HG02970 (cell line): ENCODE data around the gene CCNL1.

Source experiments
- ATAC-seq: cut with Tn5 transposase; IDR thresholded peaks from one replicate; pipeline ENCODE4 v1.9.1; 2021; ENCODE audit warnings: mild to moderate bottlenecking, moderate library complexity, moderate number of reproducible peaks; ENCODE audit not compliant: unreplicated experiment, low FRiP score

The CCNL1 gene

DNA sequence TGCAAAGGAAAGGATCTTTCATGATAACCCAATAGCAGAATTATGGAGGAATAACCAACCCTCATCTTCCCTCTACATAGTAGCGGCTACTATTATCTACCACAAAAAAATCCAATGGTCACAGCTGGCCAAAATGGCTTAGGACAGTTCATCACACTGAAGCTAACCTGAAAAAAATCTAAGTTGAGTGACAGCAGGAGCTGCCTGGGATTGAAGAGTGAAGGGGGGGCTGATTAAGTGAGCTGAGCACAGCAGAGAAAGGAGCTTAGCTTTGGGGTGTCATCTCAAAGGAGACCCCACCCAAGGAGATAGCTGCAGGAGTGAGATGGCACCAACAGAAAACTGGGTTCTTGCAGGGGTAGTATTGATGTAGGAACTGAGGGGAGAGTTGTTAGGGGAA is 33.6 kb downstream of the CCNL1 start:
- ATAC-seq, result no peak

- no peak for ATAC-seq
Measured at GRCh38 chr3:157125101-157125500, 34.8 kb downstream of the CCNL1 start.

DNA sequence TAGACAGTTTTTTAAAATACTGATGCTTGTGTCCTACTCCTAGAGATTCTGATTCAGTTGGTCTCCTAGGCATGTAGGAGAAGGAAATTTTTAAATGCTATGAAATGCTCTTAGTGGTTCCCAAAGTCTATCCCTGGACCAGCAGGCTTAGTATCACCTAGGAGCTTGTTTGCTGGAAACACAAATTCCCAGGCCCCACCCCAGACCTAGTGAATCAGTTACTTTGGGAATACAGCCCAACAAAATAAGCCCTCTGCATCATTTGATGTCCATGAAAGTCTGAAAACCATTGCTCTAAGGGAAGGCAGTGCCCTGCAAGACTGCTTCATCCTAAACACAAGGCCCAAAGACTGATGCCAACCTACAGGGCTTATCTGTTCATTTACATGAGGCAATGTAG is 36.3 kb downstream of the CCNL1 start:
- no peak for ATAC-seq

GRCh38 chr3:157122832-157123427 is 37.0 kb downstream of the CCNL1 start:
- no peak for ATAC-seq

DNA sequence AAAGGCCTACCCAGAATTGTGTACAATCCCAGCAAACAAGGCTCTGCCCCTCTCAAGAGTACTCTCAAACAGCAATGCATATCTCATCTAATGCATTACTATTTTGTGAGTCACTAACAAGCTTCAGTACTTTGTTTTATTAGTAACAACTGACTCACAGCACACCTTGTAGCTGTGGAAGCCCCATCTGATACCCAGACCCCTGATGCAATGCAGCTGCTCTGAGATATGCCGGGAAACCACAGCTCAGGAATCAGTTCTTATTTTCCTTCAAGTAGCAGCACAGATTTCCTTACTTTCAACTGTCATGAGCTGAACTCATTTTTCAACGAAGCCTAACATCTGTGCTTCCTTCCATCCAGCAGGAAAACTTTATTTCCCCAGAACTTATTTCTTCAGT is 37.8 kb downstream of the CCNL1 start:
- ATAC-seq, result no peak

DNA sequence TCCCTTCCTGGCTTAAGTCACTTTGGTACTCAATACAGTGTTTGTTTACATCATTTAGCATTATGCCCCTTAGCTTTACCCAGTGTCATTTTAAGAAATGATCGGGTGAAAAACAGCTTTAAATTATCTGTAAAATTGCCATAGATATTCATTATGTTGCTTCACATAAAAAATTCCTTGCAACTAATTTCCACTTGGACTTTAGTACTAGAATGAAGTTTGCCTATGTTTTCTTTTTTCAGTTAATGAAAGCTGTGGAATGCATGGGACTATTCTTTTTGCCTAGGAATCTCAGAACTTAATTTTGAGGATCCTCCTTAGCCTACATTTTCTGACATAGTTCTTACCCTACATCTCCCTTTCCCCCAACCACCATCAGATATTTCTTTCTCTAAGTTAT is 38.4 kb downstream of the CCNL1 start:
- no peak for ATAC-seq

GRCh38 chr3:157120071-157120892 is 39.7 kb downstream of the CCNL1 start:
- no peak for ATAC-seq

- ATAC-seq, result no peak
Measured at GRCh38 chr3:157119369-157119951, 40.5 kb downstream of the CCNL1 start.

- ATAC-seq, result no peak
Measured at GRCh38 chr3:157117875-157118654, 41.9 kb downstream of the CCNL1 start.

DNA sequence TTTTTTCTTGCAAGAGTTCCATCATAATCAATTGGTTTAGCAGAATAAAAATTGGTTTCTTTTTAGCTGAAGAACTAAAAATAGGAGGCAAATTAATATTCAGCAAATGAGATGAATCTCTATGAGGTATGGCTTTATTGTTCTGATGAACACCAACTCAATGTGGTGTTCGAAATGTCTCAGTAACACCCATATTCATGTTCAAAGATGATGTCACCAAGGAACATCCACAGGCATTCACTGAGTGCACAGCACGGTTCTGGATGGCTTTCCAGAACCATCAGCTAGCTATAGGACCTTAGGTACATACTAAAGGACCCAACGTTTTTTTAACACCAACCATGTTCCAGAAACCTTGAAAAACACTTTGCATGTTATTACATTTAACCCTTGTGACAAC is 42.7 kb downstream of the CCNL1 start:
- ATAC-seq, result no peak

- ATAC-seq, result no peak
Measured at GRCh38 chr3:157116017-157116416, 43.9 kb downstream of the CCNL1 start.

- no peak for ATAC-seq
Measured at GRCh38 chr3:157115069-157116006, 44.6 kb downstream of the CCNL1 start.

- no peak for ATAC-seq
Measured at GRCh38 chr3:157113832-157114505, 46.0 kb downstream of the CCNL1 start.

- ATAC-seq, result no peak
Measured at GRCh38 chr3:157112536-157112935, 47.4 kb downstream of the CCNL1 start.

- ATAC-seq, result no peak
Measured at GRCh38 chr3:157111518-157111917, 48.4 kb downstream of the CCNL1 start.

GRCh38 chr3:157110761-157111278 is 49.1 kb downstream of the CCNL1 start:
- ATAC-seq, result no peak

DNA sequence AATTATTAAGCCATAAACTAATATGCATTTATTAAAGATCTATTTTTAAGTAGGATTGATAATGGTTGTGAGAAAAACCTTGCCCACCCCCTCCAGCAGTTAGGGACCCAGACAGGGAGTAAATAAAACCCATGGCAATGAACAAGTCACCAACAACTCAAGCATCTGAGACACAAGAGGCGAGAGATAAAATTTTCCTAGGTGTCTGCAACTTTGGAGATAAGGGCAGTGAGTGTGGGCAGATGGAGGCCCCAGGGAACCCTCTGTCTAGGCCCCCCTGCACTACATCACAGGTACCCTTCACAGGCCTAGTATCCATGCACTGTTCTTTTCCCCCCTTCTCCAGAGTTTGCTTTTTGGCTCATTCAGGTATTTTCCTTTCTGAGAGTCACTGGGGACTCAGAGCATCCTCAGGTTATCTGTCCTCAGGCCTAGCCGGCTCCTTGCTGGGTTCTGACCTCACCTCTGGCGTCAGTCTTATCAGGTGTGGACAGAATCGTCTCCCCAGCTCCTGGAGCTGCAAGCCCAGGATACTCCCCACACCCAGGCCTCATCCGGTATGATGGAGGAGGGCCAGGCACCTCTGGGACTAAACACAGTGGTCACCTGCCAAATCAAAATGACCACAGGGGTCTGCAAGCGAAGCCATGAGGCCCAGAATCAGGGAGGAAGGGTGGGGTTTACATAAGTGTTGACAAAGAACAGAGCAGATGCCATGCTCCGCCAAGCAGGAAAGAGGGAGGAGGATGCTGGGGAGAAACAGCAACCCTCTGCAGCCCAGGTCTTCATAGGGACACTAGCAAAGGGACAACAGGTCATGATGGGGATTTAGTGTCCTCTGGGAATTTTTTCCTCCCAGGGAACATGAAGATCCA is 50.4 kb downstream of the CCNL1 start:
- no peak for ATAC-seq

DNA sequence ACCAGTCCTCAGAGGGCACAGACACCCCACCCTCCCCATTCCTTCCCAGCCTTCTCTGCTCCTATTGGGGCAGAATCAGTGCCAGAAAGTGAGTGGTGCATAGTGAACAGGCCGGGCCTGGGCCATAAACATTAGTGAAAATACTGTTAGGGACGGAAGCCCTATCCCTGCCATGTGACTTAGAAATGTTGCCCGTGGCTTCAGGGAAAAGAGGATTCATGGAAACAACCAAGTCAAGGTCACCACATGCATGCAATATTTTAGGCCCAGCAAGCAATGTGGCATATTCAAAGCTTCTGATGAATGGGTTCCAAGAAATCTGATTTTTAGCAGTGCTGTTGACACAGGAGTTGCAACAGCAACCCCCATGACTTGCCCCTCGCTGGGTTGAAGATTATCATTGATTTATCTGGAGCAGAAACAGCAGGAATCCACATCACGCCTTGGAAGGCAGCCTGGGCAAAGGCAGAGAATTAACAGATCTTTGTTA is 52.3 kb downstream of the CCNL1 start:
- no peak for ATAC-seq
